Kidney epithelial cell (primary cell): ENCODE results near the gene GMPR. TPM values are rescaled to one million over a fixed set of nuclear protein-coding genes. Genes with fewer than 3 reads are reported as not detected.

Experiments
- DNase-seq: peaks from one replicate; pipeline ENCODE4 v3.0.0-alpha.2; 2010; ENCODE audit warnings: low read depth
- H3K27me3 ChIP-seq: 2 replicates; pipeline ENCODE4 v1.6.0; 2011; ENCODE audit warnings: low read length; ENCODE audit not compliant: control insufficient read depth, insufficient read depth
- H3K36me3 ChIP-seq: 2 replicates; pipeline ENCODE4 v1.5.1; 2011; ENCODE audit warnings: low read length; ENCODE audit not compliant: control insufficient read depth, insufficient read depth
- H3K4me3 ChIP-seq: 2 replicates; pipeline ENCODE4 v1.5.1; 2011; ENCODE audit warnings: low read depth, mild to moderate bottlenecking, control low read depth, low read length
- CTCF ChIP-seq: IDR thresholded peaks from 2 replicates; pipeline ENCODE4 v1.5.1; 2011; ENCODE audit warnings: mild to moderate bottlenecking, moderate library complexity, low read length, control low read depth, inconsistent platforms; ENCODE audit not compliant: insufficient read depth, poor library complexity, severe bottlenecking
- total RNA-seq: library from RNA; depleted of rRNA; stranded (reverse); fragments of >200 nt; gene quantifications from 2 replicates; pipeline ENCODE4 v1.2.3, GENCODE V29; 2015

Gene GMPR
- total RNA-seq, 1 donor from 2014 or later, result 2.5 TPM

- Histone ChIP-seq H3K36me3 (no peaks in the 10 kb centered on the region), H3K27me3 (no peaks in the 10 kb centered on the region), H3K4me3 (no peak overlapping the region)
- DNase-seq, result peak; percentile 86
- TF ChIP-seq CTCF, result no peak
Observed at GRCh38 chr6:16319813-16320532, 81.6 kb downstream of the GMPR start.

DNA sequence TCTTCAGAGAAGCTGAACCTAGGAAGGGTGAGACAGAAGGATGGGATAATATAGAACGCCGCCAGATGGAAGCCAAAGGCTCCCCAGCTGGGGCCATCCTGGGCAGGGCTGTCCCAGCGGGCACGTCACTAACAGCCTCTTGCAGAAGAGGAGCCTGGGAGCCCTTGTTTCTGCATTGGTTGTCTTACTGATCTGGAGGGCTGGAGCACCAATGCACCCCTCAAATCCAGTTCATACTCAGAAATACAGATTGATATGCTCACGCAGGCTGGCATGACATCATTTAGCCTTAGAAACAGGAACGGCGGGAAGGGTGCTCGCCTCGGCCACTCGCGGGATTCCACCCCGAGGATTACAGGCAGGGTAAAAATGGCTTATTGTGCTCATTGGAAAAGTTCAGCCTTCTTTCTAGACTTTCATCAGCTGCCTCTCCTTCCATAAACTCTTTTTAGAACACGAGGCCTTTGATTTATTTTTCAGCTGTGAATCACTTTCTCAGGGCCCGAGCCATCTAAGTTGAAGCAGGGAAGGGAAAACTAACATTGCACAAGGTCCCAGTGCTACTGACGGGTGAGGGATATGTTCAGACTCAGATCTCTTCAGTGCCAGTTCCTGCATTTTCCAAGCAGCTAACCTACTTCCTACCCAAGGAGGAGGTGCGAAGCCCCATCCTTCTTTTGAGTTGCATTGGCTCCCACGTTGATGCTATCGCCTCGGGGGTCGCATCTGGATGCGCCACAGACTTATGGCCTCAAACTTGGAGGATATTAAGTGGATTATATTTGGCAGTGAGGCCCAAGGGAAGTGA lies 82.3 kb downstream of the GMPR start:
- no peak for DNase-seq
- Histone ChIP-seq H3K36me3 (no peaks in the 10 kb centered on the region), H3K4me3 (no peak overlapping the region), H3K27me3 (no peaks in the 10 kb centered on the region)
- TF ChIP-seq CTCF, result no peak

DNA sequence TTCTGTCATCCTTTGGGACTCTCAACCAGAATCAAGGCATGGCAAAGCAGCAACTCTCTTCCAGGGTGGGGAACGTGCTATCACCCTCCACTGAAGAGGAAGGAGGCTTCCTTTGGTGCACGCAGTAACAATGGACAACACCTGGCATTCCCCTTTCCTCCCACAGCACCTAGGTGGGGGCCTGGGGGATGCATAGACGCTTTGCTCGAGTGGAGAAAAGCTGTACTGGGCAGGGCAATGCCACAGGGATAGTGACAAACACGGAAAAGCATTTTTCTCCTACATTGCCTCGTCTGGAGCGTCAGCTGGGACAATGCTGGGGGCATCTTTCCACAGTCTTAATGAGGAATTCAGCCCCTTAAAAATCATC lies 82.9 kb downstream of the GMPR start:
- TF ChIP-seq CTCF, result no peak
- Histone ChIP-seq H3K4me3 (no peak overlapping the region), H3K27me3 (no peaks in the 10 kb centered on the region), H3K36me3 (no peaks in the 10 kb centered on the region)
- no peak for DNase-seq

DNA sequence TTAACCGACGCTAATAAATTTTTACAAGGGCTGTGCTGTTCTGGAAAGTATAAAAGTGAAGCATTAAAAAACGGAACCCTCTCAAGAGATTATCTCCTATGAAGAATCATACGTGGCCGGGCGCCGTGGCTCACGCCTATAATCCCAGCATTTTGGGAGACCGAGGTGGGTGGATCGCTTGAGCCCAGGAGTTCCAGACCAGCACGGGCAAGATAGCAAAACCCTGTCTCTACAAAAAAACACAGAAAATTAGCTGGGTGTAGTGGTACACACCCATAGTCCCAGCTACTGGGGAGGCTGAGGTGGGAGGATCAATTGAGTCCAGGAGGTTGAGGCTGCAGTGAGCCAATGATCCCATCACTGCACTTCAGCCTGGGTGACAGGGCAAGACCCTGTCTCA lies 83.4 kb downstream of the GMPR start:
- no peak overlapping the region for H3K4me3 ChIP-seq
- DNase-seq, result no peak
- no peak for TF ChIP-seq CTCF
- no peaks in the 10 kb centered on the region for H3K36me3 ChIP-seq
- H3K27me3 ChIP-seq, result no peaks in the 10 kb centered on the region

DNA sequence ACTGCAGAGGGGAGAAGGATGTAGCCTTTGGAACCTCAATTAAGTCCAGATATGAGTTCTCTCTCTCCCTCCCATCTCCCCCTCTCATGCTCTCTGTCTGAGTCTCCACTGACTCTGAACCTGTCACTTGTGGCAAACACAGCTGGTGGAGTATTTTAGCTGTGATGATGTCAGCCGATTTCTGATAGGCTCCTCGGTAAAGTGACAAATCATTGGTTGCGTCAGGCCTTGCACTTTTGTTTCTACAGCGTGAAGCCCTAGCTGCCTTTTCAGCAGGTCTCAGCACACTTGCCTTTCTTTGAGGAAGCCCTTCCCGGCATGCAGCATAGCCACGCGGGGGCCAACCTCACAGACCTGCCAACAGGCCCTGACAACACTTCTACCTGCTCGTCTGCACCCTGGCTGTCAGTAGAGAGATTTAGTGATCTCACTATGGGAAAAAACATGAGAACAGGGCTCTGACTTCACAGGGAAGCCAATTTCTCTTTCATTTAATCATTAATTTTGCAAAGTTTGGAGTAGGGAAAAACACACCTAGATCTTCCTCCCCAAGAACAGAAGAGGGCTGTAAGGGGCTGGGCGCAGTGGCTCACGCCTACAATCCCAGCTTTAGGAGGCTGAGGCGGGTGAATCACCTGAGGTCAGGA lies 84.4 kb downstream of the GMPR start:
- Histone ChIP-seq H3K4me3 (no peak overlapping the region), H3K36me3 (no peaks in the 10 kb centered on the region), H3K27me3 (no peaks in the 10 kb centered on the region)
- no peak for TF ChIP-seq CTCF
- no peak for DNase-seq
